ENCODE data around the gene WHRN. TPM values are rescaled to one million over a fixed set of nuclear protein-coding genes. Genes with fewer than 3 reads are reported as not detected.

Gene WHRN
- polyA plus RNA-seq, 1 donor (not counting 4 experiments of a cell fraction or from before 2014, with no cell fraction given), result 1.2 TPM

DNA sequence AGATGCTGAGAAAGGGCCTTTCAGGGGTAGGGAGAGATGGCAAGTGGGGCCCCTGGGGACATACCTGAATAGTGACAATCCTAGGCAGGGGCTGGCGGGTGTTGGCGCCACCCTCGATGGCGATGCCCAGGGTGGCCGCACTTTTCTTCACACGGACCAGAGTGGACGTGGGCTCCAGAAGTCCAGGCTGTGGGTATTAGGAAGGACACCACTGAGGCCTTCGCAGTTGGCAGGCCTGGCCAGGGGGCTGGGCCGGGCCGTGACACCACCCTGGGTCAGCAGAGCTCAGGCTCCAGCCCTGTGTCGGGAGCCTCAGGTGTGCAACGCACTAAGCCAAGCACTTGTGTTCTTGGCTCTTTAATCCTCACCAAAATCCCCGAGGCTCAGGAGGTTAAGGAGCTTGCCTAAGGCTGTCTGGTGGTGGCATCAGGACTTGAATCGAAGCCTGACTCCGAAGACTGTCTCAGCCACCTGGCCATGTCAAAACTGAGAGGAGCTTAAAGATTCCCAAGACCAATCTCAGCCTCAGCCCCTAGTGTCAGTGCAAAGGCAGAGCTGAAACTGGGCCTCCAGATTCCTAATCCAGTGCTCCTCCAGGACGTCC lies 102.0 kb downstream of the WHRN start:
- no peak overlapping the region for H3K4me2 ChIP-seq (ENCODE audit: control insufficient read depth, extremely low read depth, insufficient read depth, low read depth, low read length)
- peaks cover 3% of the 10 kb centered on the region for H3K9me1 ChIP-seq (ENCODE audit: control insufficient read depth, extremely low read depth, insufficient read depth, low read length)
- H3K4me1 ChIP-seq (ENCODE audit: control insufficient read depth, extremely low read depth, insufficient read depth, low read length), result peaks cover 31% of the 10 kb centered on the region
- H3K27me3 ChIP-seq (ENCODE audit: control insufficient read depth, extremely low read depth, insufficient read depth, low read length), result no peaks in the 10 kb centered on the region
- dilution Hi-C loops (cut with MboI; ENCODE audit: extremely low pct_ligation_motif_present, low sequenced_read_pairs), result no loop called here
- no peaks in the 10 kb centered on the region for H3K79me2 ChIP-seq (ENCODE audit: control insufficient read depth, insufficient read depth, low read length)
- no peak for DNase-seq (ENCODE audit: low read depth, low spot score)
- no peak overlapping the region for H3K4me3 ChIP-seq (ENCODE audit: control insufficient read depth in 2 of 3, extremely low read depth in 1 of 3, insufficient read depth in 2 of 3, low read depth in 1 of 3, low read length in 3 of 3)
- no peak overlapping the region for H2AFZ ChIP-seq (ENCODE audit: control insufficient read depth, low read length)
- H3K9ac ChIP-seq (ENCODE audit: control insufficient read depth, extremely low read depth, insufficient read depth, low read length), result no peak overlapping the region
- H3K9me3 ChIP-seq (ENCODE audit: control insufficient read depth, low read depth, low read length), result no peaks in the 10 kb centered on the region
- H3K27ac ChIP-seq (ENCODE audit: control insufficient read depth, insufficient read depth, low read length), result no peak overlapping the region
- no peaks in the 10 kb centered on the region for H4K20me1 ChIP-seq (ENCODE audit: control insufficient read depth, extremely low read depth, insufficient read depth, low read length)
- no peak for FAIRE-seq
- no peak for TF ChIP-seq EZH2 (IDR thresholded peaks at IDR 0.05; ENCODE audit: low read length)
- TF ChIP-seq, protein P1, sequence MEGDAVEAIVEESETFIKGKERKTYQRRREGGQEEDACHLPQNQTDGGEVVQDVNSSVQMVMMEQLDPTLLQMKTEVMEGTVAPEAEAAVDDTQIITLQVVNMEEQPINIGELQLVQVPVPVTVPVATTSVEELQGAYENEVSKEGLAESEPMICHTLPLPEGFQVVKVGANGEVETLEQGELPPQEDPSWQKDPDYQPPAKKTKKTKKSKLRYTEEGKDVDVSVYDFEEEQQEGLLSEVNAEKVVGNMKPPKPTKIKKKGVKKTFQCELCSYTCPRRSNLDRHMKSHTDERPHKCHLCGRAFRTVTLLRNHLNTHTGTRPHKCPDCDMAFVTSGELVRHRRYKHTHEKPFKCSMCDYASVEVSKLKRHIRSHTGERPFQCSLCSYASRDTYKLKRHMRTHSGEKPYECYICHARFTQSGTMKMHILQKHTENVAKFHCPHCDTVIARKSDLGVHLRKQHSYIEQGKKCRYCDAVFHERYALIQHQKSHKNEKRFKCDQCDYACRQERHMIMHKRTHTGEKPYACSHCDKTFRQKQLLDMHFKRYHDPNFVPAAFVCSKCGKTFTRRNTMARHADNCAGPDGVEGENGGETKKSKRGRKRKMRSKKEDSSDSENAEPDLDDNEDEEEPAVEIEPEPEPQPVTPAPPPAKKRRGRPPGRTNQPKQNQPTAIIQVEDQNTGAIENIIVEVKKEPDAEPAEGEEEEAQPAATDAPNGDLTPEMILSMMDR (optimal IDR thresholded peaks at IDR 0.05 in 1 of 3, IDR thresholded peaks at IDR 0.05 in 1 of 3, conservative IDR thresholded peaks at IDR 0.05 in 1 of 3; ENCODE audit: extremely low read depth in 1 of 3, insufficient read depth in 2 of 3, low read length in 3 of 3), result no peak
- peaks cover 0 to 1% of the 10 kb centered on the region in 2 experiments for H3K36me3 ChIP-seq (ENCODE audit: control insufficient read depth in 2 of 2, extremely low read depth in 1 of 2, insufficient read depth in 2 of 2, low read length in 2 of 2)

DNA sequence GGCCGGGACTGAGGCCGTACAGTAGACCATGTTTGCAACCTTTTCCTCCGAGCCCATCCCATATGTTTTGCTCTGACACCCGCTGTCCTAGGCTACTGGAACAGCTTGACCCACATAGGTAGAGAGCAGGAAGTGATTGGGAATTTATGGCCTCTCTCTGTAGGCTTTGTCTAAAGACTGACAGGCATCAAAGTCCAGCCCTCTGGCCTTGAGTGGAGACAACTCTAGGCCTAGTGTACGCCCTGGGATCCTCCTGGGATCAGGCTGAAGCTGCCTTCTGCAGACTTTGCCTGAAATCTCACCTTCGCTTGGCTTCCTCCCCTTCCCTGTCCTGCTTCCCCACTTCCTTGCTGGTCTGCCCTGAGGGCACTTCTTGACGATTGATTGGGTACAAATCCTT lies 103.9 kb downstream of the WHRN start:
- Histone ChIP-seq H3K79me2 (ENCODE audit: control insufficient read depth, insufficient read depth, low read length) (no peaks in the 10 kb centered on the region), H3K4me2 (ENCODE audit: control insufficient read depth, extremely low read depth, insufficient read depth, low read depth, low read length) (no peak overlapping the region), H4K20me1 (ENCODE audit: control insufficient read depth, extremely low read depth, insufficient read depth, low read length) (no peaks in the 10 kb centered on the region), H2AFZ (ENCODE audit: control insufficient read depth, low read length) (no peak overlapping the region), H3K27ac (ENCODE audit: control insufficient read depth, insufficient read depth, low read length) (no peak overlapping the region), H3K4me1 (ENCODE audit: control insufficient read depth, extremely low read depth, insufficient read depth, low read length) (peaks cover 37% of the 10 kb centered on the region), H3K9ac (ENCODE audit: control insufficient read depth, extremely low read depth, insufficient read depth, low read length) (no peak overlapping the region), H3K9me3 (ENCODE audit: control insufficient read depth, low read depth, low read length) (no peaks in the 10 kb centered on the region), H3K9me1 (ENCODE audit: control insufficient read depth, extremely low read depth, insufficient read depth, low read length) (peaks cover 3% of the 10 kb centered on the region), H3K36me3 (ENCODE audit: control insufficient read depth in 2 of 2, extremely low read depth in 1 of 2, insufficient read depth in 2 of 2, low read length in 2 of 2) (peaks cover 0 to 1% of the 10 kb centered on the region in 2 experiments), H3K4me3 (ENCODE audit: control insufficient read depth in 2 of 3, extremely low read depth in 1 of 3, insufficient read depth in 2 of 3, low read depth in 1 of 3, low read length in 3 of 3) (no peak overlapping the region), H3K27me3 (ENCODE audit: control insufficient read depth, extremely low read depth, insufficient read depth, low read length) (no peaks in the 10 kb centered on the region)
- dilution Hi-C loops (cut with MboI; ENCODE audit: extremely low pct_ligation_motif_present, low sequenced_read_pairs), result no loop called here
- FAIRE-seq (no peak), DNase-seq (ENCODE audit: low read depth, low spot score) (no peak)
- TF ChIP-seq, protein P1 (optimal IDR thresholded peaks at IDR 0.05 in 1 of 3, IDR thresholded peaks at IDR 0.05 in 1 of 3, conservative IDR thresholded peaks at IDR 0.05 in 1 of 3; ENCODE audit: extremely low read depth in 1 of 3, insufficient read depth in 2 of 3, low read length in 3 of 3), result no peak

Data from keratinocyte (primary cell).